Measurements from ENCODE around the gene CHRM2. TPM values are rescaled to one million over a fixed set of nuclear protein-coding genes. Genes with fewer than 3 reads are reported as not detected.

Gene CHRM2
- total RNA-seq, 4 donors from 2014 or later: 0.40 to 2.0 TPM; not detected in 2

DNA sequence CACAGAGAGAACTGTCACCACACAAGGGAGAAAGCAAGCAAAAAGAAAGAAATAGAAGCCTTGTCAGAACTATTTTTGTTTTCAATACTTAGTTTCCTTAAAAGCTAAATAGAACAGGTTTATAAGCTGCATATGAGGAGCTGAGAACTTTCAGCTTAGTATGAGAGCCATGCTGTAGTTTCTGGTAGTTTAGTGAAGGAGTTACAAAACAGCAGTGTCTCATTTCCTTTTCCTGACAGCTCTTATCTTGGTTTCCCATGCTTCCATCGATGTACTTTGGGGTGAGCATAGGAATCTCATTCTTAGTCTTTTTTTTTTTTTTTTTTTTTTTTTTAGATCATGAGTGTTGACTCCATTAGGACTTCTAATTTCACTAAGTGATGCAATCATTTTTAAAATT, 8.6 kb upstream of the CHRM2 start:
- Histone ChIP-seq H3K4me3 (no peak overlapping the region), H3K27ac (no peak overlapping the region), H3K9me3 (no peaks in the 10 kb centered on the region), H3K4me1 (no peaks in the 10 kb centered on the region), H3K36me3 (no peaks in the 10 kb centered on the region), H3K27me3 (no peaks in the 10 kb centered on the region)
- no peak for DNase-seq
- TF ChIP-seq, protein P1, sequence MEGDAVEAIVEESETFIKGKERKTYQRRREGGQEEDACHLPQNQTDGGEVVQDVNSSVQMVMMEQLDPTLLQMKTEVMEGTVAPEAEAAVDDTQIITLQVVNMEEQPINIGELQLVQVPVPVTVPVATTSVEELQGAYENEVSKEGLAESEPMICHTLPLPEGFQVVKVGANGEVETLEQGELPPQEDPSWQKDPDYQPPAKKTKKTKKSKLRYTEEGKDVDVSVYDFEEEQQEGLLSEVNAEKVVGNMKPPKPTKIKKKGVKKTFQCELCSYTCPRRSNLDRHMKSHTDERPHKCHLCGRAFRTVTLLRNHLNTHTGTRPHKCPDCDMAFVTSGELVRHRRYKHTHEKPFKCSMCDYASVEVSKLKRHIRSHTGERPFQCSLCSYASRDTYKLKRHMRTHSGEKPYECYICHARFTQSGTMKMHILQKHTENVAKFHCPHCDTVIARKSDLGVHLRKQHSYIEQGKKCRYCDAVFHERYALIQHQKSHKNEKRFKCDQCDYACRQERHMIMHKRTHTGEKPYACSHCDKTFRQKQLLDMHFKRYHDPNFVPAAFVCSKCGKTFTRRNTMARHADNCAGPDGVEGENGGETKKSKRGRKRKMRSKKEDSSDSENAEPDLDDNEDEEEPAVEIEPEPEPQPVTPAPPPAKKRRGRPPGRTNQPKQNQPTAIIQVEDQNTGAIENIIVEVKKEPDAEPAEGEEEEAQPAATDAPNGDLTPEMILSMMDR (IDR thresholded peaks at IDR 0.05): no peak
- no peak for TF ChIP-seq POLR2A (IDR thresholded peaks at IDR 0.05)

DNA sequence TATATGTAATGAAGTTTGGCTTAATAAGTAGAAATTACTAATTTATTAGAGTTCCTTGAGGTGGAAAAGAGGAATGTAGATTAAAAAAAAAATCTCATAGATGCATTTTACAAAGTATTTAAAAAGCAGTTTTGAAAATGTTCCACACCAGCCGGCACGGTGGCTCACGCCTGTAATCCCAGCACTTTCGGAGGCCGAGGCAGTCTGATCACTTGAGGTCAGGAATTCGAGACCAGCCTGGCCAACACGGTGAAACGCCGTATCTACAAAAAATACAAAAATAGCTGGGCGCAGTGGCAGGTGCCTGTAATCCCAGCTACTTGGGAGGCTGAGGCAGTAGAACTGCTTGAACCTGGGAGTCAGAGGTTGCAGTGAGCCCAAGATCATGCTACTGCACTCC, 3.2 kb upstream of the CHRM2 start:
- no peaks in the 10 kb centered on the region for H3K4me1 ChIP-seq
- DNase-seq: no peak
- H3K4me3 ChIP-seq: no peak overlapping the region
- H3K27me3 ChIP-seq: no peaks in the 10 kb centered on the region
- H3K36me3 ChIP-seq: no peaks in the 10 kb centered on the region
- TF ChIP-seq, protein P1 (IDR thresholded peaks at IDR 0.05): no peak
- TF ChIP-seq POLR2A (IDR thresholded peaks at IDR 0.05): no peak
- no peaks in the 10 kb centered on the region for H3K9me3 ChIP-seq
- no peak overlapping the region for H3K27ac ChIP-seq

DNA sequence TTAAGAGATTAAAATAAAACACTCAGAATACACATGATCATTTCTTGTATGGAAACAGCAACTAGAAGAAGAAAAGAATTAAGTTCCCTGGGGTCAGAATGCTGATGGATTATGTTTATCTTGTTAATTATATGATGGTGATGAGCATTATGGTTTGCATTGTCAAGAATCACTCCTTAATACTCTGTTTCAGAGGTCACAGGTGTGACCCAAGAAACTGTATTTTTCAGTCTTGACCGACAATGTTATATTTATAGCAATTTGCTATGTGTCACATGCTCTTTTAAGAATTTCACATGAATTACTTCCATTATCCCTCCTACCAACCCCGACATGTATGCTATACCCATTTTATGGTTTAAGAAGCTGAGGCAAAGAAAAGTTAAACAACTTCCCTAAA, 2.7 kb upstream of the CHRM2 start:
- Histone ChIP-seq H3K4me3 (no peak overlapping the region), H3K27ac (no peak overlapping the region), H3K27me3 (no peaks in the 10 kb centered on the region), H3K4me1 (no peaks in the 10 kb centered on the region), H3K36me3 (no peaks in the 10 kb centered on the region), H3K9me3 (no peaks in the 10 kb centered on the region)
- no peak for DNase-seq
- TF ChIP-seq POLR2A (IDR thresholded peaks at IDR 0.05): no peak
- TF ChIP-seq, protein P1 (IDR thresholded peaks at IDR 0.05): no peak

DNA sequence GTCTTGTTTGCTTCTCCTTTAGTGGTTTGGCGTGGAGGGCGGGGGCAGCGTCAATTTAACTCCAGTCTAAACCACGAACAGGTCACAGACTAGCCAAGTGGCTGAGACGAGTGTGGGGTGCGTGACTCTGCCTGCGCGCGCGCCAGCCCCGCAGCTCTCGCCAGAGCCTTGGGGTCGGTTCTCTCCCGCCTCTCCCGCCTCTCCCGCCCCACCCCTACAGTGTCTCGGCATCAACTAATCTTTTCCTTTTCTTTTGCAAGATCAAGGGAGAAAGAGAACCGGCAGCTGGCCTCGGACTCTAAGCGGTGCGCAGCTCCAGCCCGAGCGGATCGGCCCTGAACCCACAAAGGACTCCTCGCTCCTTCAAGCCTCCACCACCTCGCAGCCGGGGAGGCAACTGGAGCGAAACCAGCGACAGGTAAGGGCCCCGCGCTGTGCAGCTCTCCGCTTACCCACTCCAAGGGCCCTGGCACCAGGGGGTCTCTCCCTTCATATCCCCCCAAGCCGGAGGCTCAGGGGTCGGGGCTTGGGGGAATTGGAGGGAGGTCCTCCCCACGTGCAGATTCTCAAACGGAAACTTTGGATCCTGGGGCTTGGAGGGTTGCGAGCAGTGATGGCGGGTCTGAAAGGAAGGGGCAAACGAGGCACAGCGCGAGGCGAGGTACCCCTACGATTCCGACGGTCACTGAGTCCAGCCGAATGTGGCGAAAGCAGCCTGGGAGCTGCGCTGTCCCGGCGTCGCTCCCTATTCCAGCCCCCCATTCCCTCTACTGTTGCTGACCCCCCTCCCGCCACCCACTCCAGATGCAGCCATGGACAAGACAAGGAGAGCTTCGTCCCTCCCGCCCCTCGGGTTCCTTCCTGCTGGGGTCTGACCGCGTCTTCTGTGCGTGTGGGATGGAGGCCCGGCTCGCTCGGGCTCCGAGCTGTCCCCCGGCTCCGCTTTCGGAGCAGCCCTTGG, 829 bp downstream of the CHRM2 start:
- Histone ChIP-seq H3K27me3 (no peaks in the 10 kb centered on the region), H3K4me1 (no peaks in the 10 kb centered on the region), H3K27ac (peak overlapping the region in 1 of 4 donors; percentile 61), H3K4me3 (peak overlapping the region in 1 of 4 donors; percentile 46), H3K36me3 (no peaks in the 10 kb centered on the region), H3K9me3 (no peaks in the 10 kb centered on the region)
- no peak for TF ChIP-seq POLR2A (IDR thresholded peaks at IDR 0.05)
- TF ChIP-seq, protein P1 (IDR thresholded peaks at IDR 0.05): no peak
- peak in 1 of 3 donors; percentile 38 for DNase-seq

DNA sequence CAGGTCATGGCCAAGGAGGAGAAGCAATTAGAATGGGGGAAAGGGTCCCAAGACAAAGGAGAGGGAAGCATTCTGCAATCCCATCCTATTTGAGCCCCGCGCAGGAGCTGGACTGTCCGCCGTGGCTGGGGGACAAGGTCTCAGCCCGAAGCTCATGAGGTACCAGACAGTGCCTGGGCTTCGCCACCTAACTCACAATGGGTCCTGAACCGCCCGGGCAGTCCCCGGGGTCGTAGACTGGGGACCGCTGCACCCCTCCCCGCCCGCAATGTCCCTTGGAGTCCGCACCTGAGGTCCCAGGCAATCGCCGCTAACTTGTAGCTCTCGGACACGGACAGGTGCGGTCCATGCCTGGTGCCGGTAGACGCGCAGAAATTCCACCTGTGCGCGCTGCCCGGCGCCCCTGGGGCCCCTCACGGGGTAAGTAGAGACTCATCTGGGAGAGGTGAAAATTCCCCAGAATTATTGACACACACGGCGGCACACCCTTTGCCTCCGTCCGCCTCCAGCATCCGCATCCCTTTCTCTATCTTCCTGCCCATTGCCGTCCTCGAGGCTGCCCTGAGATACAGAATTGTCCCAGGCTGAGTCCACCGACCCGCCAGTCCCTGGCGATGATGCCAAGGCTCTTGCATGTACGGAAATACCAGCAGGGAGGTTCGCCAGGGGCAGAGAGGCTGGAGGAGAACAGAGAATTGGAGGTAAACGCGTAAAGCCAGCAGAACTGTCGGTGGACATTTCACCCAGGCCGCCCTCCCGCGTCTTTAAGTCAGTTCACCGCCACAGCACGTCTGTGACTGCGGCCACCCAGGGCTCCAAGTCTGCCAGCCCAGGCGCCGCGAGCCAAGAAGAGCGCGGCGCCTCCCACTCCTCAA, 1.8 kb downstream of the CHRM2 start:
- no peak for TF ChIP-seq POLR2A (IDR thresholded peaks at IDR 0.05)
- TF ChIP-seq, protein P1 (IDR thresholded peaks at IDR 0.05): no peak
- Histone ChIP-seq H3K36me3 (no peaks in the 10 kb centered on the region), H3K27me3 (no peaks in the 10 kb centered on the region), H3K4me3 (peak overlapping the region in 2 of 4 donors; percentile 14 to 46), H3K9me3 (no peaks in the 10 kb centered on the region), H3K27ac (peak overlapping the region in 1 of 4 donors; percentile 61), H3K4me1 (no peaks in the 10 kb centered on the region)
- DNase-seq: no peak

Measured in Peyer's patch (tissue), 4 donors.